PC-3 (cell line): ENCODE data around the gene COLEC11. TPM values are rescaled to one million over a fixed set of nuclear protein-coding genes. Genes with fewer than 3 reads are reported as not detected.

Experiments used
- ATAC-seq: fragments of 200-7000 bp; cut with Tn5 transposase; 2 replicates; pipeline ENCODE4 v1.9.1; 2020; ENCODE audit warnings: mild to moderate bottlenecking, moderate library complexity
- BruUV-seq: library from RNA; stranded (reverse); fragments of 400-500 nt; replicated peaks from 2 replicates; lab custom pipeline; 2021; lab: Mats Ljungman, UMichigan
- CTCF ChIA-PET: fragments of 300-600 bp; sonication (Branson Sonifier 250); formaldehyde crosslinking; loops from one replicate; lab custom pipeline; 2022; ENCODE audit warnings: antibody characterized with exemption; lab: Charles Lee
- POLR2A ChIA-PET: fragments of 300-600 bp; sonication (Branson Sonifier 250); formaldehyde crosslinking; loops from one replicate; lab custom pipeline; 2022; ENCODE audit warnings: antibody characterized with exemption; ENCODE audit not compliant: unreplicated experiment; lab: Charles Lee
- DNase-seq: peaks from one replicate; pipeline ENCODE4 v3.0.0-alpha.2; 2015
- H2AFZ ChIP-seq: fragments of 300-600 bp; sonication (generic); 2 replicates; pipeline ENCODE4 v1.6.0; 2016; ENCODE audit warnings: antibody characterized with exemption, low read length
- H3F3A ChIP-seq: fragments of 300-600 bp; sonication (generic); one replicate; pipeline ENCODE4 v1.6.0; 2017; ENCODE audit warnings: antibody characterized with exemption, low read length, control low read depth, mild to moderate bottlenecking; ENCODE audit not compliant: unreplicated experiment
- H3K27ac ChIP-seq: fragments of 300-600 bp; sonication (generic); 2 replicates; pipeline ENCODE4 v1.5.1; 2016; ENCODE audit warnings: mild to moderate bottlenecking, low read length
- H3K27me3 ChIP-seq: fragments of 300-600 bp; sonication (generic); 2 replicates; pipeline ENCODE4 v1.6.1; 2016; ENCODE audit warnings: low read length, mixed read lengths
- H3K36me3 ChIP-seq: fragments of 300-600 bp; sonication (generic); 2 replicates; pipeline ENCODE4 v1.6.1; 2016; ENCODE audit warnings: low read depth, mixed run types, low read length, mixed read lengths
- H3K4me1 ChIP-seq: fragments of 300-600 bp; sonication (generic); 2 replicates; pipeline ENCODE4 v1.5.1; 2016; ENCODE audit warnings: low read length; ENCODE audit not compliant: insufficient read depth
- H3K4me2 ChIP-seq: fragments of 300-600 bp; sonication (generic); 2 replicates; pipeline ENCODE4 v1.6.0; 2016; ENCODE audit warnings: low read length
- H3K4me3 ChIP-seq: fragments of 300-600 bp; sonication (generic); 2 replicates; pipeline ENCODE4 v1.5.1; 2016; ENCODE audit warnings: mild to moderate bottlenecking, low read length, mixed read lengths
- H3K79me2 ChIP-seq: fragments of 300-600 bp; sonication (generic); 2 replicates; pipeline ENCODE4 v1.6.1; 2017; ENCODE audit warnings: low read length, mixed read lengths
- H3K9ac ChIP-seq: fragments of 300-600 bp; sonication (generic); 2 replicates; pipeline ENCODE4 v1.6.0; 2016; ENCODE audit warnings: mild to moderate bottlenecking, low read length
- H3K9me2 ChIP-seq: fragments of 300-600 bp; sonication (generic); replicated peaks from 2 replicates; pipeline ENCODE4 v1.6.1; 2016; ENCODE audit warnings: mixed run types, low read length, mixed read lengths
- H3K9me3 ChIP-seq: fragments of 300-600 bp; sonication (generic); 2 replicates; pipeline ENCODE4 v1.6.1; 2016; ENCODE audit warnings: low read length, mixed read lengths
- H4K20me1 ChIP-seq: fragments of 300-600 bp; sonication (generic); 2 replicates; pipeline ENCODE4 v1.6.1; 2016; ENCODE audit warnings: low read length, mixed read lengths
- CTCF ChIP-seq: fragments of 300-600 bp; sonication (generic); conservative IDR thresholded peaks from 2 replicates; pipeline ENCODE4 v1.5.1; 2017; ENCODE audit warnings: antibody characterized with exemption, low read depth, mild to moderate bottlenecking, low read length
- EZH2 ChIP-seq: fragments of 300-600 bp; sonication (generic); IDR thresholded peaks from one replicate; pipeline ENCODE4 v1.6.1; 2017; ENCODE audit warnings: antibody characterized with exemption, mild to moderate bottlenecking, low read length; ENCODE audit not compliant: unreplicated experiment
- EZH2phosphoT487 ChIP-seq: fragments of 300-600 bp; sonication (generic); IDR thresholded peaks from 2 replicates; pipeline ENCODE4 v1.6.1; 2018; ENCODE audit warnings: mild to moderate bottlenecking, antibody characterized with exemption, low read length, borderline replicate concordance
- intact Hi-C: fragments of 100-400 bp; cut with micrococcal nuclease; formaldehyde crosslinking; loops from 2 replicates; pipeline ENCODE4 v1.9.0; 2023
- total RNA-seq: library from RNA; depleted of rRNA; stranded (reverse); fragments of >200 nt; gene quantifications from 2 replicates; pipeline ENCODE4 v1.2.3, GENCODE V29; 2014

COLEC11 gene
- total RNA-seq, 1 experiment from 2014 or later, result 0.44 TPM

- ATAC-seq, result no peak
- BruUV-seq, result no TSS peak
- H3K36me3 ChIP-seq, result no peaks in the 10 kb centered on the region
- no peaks in the 10 kb centered on the region for H3F3A ChIP-seq
- H3K27me3 ChIP-seq, result no peaks in the 10 kb centered on the region; the same call in 1 of the 2 replicates
- H3K9me3 ChIP-seq, result no peaks in the 10 kb centered on the region
- H3K4me1 ChIP-seq, result peaks cover 6% of the 10 kb centered on the region; the same call in 1 of the 2 replicates
- H3K9me2 ChIP-seq, result no peaks in the 10 kb centered on the region
- no peak for TF ChIP-seq CTCF
- TF ChIP-seq EZH2phosphoT487, result no peak
- no peak for TF ChIP-seq EZH2
- no peak overlapping the region for H3K9ac ChIP-seq
- no peaks in the 10 kb centered on the region for H3K79me2 ChIP-seq
- H3K4me3 ChIP-seq, result no peak overlapping the region
- DNase-seq, result no peak
- intact Hi-C loops, result loop anchor here (5.0 kb wide), 3 partner anchors 116 to 276 kb away; partner anchors contain the start of genes EIPR1 and TRAPPC12
- CTCF ChIA-PET, result interaction anchor here (0.6 kb wide), 1 partner anchor 1635 kb away, joined by 3 read pairs; no protein-coding TSS in a partner anchor
- POLR2A ChIA-PET, result interaction anchor here (0.7 kb wide), 1 partner anchor 43 kb away, joined by 3 read pairs; no protein-coding TSS in a partner anchor
- H3K4me2 ChIP-seq, result no peak overlapping the region
- no peak overlapping the region for H3K27ac ChIP-seq
- H4K20me1 ChIP-seq, result no peaks in the 10 kb centered on the region
- H2AFZ ChIP-seq, result no peak overlapping the region
Observed at GRCh38 chr2:3652896-3653625, 58.1 kb downstream of the COLEC11 start.

GRCh38 chr2:3654011-3654410 lies 59.1 kb downstream of the COLEC11 start:
- ATAC-seq (no peak), DNase-seq (no peak)
- Histone ChIP-seq H3K4me3 (no peak overlapping the region), H4K20me1 (no peaks in the 10 kb centered on the region), H3K36me3 (no peaks in the 10 kb centered on the region), H3K27me3 (no peaks in the 10 kb centered on the region; the same call in 1 of the 2 replicates), H3K9me3 (no peaks in the 10 kb centered on the region), H3K4me1 (peaks cover 6% of the 10 kb centered on the region; the same call in 1 of the 2 replicates), H3F3A (no peaks in the 10 kb centered on the region), H3K9ac (no peak overlapping the region), H3K4me2 (no peak overlapping the region), H3K79me2 (no peaks in the 10 kb centered on the region), H2AFZ (no peak overlapping the region), H3K9me2 (no peaks in the 10 kb centered on the region), H3K27ac (no peak overlapping the region)
- ChIA-PET POLR2A (no interaction called here), CTCF (no interaction called here)
- TF ChIP-seq CTCF, result no peak
- TF ChIP-seq EZH2phosphoT487, result no peak
- TF ChIP-seq EZH2, result no peak
- BruUV-seq, result no TSS peak
- intact Hi-C loops, result loop anchor here (5.0 kb wide), 3 partner anchors 117 to 277 kb away; partner anchors contain the start of genes EIPR1 and TRAPPC12
